Measurements from ENCODE around the gene CFB.
"Not testable (repeated sequence)": the region's sequence is repeated elsewhere in the genome, so short reads cannot be mapped to it uniquely, and the experiment has no call there.

CFB gene

GRCh38 chr6:31945507-31946369 is at the start of gene CFB:
TSS of gene CFB (plus strand) at chr6:31946095. CDS start at chr6:31946222, 127 bp downstream.
- DNase-seq (ENCODE audit: low spot score) = no peak

DNA sequence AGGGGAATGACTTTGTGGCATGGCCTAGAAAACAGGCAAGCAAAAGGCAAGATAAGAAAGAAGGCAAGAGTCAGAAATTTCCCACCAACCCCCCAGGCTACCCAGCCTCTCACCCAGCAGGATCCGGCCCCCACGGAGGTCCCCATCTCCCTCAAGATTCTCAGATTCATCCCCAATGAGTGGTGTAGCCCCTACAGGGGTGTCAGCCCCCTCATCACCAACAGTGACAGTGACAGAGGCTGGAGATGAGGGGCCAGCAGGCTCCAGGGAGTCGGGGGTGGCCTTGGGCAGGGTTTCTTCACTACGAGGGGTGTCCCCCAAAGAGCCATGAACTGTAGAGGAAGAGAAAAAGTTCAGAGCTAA is 49.4 kb upstream of the CFB start:
- peak; percentile 51 for DNase-seq (ENCODE audit: low spot score)

- peak; percentile 72 for DNase-seq (ENCODE audit: low spot score)
Observed at GRCh38 chr6:31896856-31897611, 48.9 kb upstream of the CFB start.

- peak; percentile 90 for DNase-seq (ENCODE audit: low spot score)
Observed at GRCh38 chr6:31897612-31898382, 48.1 kb upstream of the CFB start, which contains the start of gene EHMT2. TSS of gene EHMT2 (minus strand) at chr6:31897698. CDS start at chr6:31897677, 21 bp downstream.

DNA sequence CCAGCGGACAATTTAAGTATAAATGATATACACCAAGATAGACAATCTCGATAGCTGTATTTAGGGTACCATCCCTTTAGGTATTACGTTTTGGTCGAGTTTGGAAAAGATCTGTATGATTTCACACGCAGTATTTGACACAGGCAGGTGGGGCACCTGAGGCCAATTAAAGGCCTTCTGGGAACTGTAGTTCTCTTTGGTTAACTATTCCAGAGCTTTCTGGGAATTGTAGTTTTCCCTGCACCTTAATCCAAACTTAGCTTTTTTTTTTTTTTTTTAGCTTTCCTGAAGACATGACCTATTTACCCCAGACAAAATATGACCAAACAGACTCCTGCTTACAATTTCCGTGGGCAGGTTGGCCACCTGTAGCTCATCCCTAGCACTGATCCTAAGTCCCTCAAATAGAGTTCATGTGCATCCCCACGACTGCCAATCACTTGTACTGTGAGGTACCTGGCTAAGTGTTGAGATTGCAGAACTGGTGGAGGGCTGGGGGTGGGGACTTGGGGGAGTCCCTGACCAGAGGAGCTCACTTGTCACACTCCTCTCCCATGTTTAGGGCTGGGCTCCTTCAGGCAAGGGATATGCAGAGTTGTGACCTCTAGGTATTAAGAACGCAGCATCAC is 47.4 kb upstream of the CFB start:
- DNase-seq (ENCODE audit: low spot score) = no peak

DNA sequence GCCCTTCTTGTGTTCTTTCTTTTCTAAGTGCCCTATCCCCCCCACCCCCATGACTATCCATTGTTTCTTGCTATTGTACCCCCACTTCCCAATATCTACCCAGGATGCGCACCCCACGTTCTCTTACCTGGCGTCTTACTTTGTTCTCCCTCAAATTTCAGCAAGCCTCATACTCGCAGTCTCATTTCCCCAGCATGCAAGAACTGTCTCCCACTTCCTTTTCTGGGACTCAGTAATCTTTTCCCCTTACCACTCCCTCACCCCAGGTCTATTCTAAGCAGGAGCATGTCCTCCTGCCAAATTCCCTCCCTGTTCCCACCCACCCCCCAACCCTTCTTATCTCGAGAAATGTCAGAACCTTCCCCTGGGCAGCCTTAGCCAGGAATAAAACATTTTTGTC is 46.7 kb upstream of the CFB start:
- no peak for DNase-seq (ENCODE audit: low spot score)

- no peak for DNase-seq (ENCODE audit: low spot score)
Observed at GRCh38 chr6:31899882-31900722, 45.8 kb upstream of the CFB start.

DNA sequence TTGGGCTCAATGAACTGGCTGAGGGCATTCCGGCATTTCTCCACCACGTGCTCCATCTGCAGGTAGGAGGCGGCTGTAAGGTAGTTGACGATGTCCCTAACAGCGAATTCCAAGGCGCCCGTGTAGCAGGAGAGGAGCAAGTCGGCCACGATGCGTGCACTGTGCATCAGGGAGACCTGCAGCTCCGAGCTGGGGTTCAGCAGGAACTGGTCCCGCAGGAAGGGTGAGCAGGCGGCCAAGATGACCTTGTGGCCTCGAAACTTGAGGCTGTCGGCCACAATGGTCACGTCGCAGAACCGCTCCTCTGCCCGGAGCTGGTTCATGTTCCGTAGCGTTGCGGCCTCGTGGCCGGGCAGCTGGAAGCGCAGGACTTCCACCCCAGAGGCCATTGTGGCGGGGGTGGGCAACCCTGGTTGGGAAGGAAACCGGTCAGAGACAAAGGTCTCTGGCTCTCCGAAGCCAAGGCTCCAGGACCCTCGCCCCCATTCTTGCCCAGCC is 44.9 kb upstream of the CFB start:
- no peak for DNase-seq (ENCODE audit: low spot score)

DNA sequence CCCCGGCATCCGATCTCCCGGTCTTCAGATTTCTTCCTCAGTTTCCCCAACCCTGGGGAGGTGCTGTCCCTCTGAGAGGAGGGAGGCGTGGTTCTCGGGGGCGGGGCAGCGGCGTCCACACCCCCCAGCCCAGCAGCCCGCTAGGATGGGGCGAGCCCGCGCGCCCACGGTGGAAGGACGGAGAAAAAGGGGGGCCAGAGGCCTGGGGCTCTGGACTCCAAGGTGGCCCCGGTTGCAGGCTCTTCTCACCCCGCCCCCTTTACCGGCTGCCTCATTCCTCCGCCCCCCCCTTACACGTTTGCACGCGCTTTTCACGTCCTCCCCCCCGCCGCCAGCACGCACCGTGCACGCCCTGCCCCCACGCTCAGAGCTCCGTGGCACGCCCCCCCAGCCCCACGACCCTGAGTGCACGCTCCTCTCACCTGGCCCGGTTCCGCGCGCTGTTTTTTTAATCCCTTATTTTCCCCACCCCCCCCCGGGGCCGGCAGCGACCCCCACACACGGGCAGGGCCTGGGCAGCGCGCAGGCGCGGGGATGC is 44.4 kb upstream of the CFB start:
- DNase-seq (ENCODE audit: low spot score) = peak; percentile 75

DNA sequence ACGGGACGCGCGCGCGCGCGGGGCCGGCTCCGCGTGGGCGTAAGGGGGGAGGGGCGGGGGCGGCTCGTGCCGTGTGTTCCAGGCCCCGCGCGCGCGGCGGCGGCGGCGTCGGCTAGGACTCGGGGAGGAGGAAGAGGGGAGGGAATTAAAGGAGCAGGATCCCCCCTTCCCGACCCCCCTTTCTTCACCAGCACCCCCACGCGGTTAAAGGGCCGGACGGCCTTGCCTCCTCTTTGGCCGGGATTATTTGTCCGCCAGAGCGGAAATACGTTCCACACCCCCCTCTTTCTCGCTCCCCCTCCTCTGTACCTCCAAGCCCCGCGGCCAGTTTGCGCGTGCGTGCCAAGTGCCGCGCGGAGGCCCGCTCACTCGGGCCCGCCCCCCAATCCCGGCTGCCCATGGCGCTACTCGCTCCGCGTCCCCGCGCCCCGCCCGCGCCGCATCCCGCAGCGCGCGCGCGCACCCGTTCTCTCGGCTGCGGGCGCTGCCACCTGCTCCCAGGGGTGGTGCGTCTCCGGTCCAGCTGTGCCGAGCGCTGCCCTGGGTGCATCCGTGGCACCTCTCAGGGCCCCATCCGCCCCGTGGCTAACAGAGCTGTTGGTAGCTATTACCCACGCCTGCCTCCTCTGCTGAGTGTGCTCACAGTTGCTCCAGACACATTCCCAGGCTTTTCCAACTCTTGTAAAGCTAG is 43.8 kb upstream of the CFB start, which contains the start of gene ZBTB12:
ZBTB12 (minus strand) TSS at position 134 of the 691 bp plus-strand sequence. CDS start 781 bp downstream, outside the sequence.
- peak; percentile 96 for DNase-seq (ENCODE audit: low spot score)

DNA sequence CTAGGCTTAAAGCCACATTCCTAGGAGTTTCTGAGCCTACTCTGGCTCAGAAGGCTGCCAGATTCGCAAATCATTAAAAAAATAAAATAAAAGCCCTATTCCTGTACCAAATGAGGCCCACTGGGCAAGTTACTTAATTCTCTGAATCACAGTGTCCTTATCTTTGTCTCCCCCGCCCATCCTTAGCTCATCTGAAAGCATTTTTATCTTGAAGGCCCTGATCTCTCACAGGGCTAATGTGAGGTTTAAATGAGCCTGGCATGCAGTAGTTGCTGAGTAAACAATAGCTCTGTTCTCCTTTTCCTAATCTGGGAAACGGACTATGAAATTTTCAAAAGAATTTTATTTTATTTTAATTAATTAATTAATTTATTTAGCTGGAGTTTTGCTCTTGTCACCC is 41.9 kb upstream of the CFB start:
- no peak for DNase-seq (ENCODE audit: low spot score)

GRCh38 chr6:31905041-31905440 is 40.9 kb upstream of the CFB start:
- no peak for DNase-seq (ENCODE audit: low spot score)

GRCh38 chr6:31906122-31906521 is 39.8 kb upstream of the CFB start:
- DNase-seq (ENCODE audit: low spot score) = no peak

DNA sequence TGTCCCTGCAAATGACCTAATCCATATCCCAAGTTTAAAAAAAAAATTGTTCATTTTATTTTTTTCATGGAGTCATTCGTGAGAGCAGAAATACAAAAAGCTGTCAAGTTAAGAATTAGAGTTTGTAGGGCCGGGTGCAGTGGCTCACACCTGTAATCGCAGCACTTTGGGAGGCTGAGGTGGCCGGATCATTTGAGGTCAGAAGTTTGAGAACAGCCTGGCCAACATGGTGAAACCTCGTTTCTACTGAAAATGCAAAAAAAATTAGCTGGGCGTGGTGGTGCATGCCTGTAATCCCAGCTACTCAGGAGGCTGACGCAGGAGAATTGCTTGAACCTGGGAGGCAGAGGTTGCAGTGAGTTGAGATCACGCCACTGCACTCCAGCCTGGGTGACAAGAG is 39.2 kb upstream of the CFB start:
- not testable (repeated sequence) for DNase-seq (ENCODE audit: low spot score)

DNA sequence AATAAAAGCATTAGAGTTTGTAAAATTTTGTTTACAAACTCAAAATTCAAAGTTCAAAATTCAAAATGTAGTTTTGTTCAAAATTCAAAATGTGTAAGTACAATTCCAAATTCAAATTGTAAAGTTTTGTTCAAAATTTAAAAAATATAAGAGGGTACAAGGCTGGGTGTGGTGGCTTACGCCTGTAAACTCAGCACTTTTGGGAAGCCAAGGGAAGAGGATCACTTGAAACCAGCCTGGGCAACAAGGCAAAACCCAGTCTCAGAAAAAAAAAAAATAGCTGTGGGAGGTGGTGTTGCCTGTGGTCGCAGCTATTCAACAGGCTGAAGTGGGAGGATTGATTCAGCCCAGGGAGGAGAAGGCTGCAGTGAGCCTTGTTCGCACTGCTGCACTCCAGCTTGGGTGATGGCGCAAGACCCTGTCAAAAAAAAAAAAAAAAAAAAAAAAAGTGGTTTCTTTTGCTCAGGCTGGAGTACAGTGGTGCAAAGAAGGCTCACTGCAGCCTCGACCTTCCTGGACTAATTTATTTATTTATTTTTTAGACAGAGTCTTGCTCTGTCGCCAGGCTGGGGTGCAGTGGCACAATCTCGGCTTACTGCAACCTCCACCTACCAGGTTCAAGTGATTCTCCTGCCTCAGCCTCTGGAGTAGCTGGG is 38.6 kb upstream of the CFB start:
- no peak for DNase-seq (ENCODE audit: low spot score)

GRCh38 chr6:31908255-31908654 is 37.6 kb upstream of the CFB start:
- DNase-seq (ENCODE audit: low spot score) = not testable (repeated sequence)

- DNase-seq (ENCODE audit: low spot score) = no peak
Observed at GRCh38 chr6:31908791-31909190, 37.1 kb upstream of the CFB start.

DNA sequence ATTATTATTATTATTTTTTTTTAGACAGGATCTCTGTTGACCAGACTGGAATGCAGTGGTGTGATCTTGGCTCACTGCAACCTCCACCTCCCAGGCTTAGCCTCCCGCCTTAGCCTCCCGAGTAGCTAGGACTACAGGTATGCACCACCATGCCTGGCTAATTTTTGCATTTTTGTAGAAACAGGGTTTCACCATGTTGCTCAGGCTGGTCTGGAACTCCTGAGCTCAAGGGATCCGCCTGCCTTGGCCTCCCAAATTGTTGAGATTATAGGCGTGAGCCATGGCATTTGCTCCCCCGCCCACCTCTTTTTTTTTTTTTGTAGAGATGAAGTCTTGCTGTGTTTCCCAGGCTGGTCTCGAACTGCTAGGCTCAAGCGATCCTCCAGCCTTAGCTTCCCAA is 36.6 kb upstream of the CFB start:
- DNase-seq (ENCODE audit: low spot score) = not testable (repeated sequence)

Measured in left forelimb (tissue), 1 donor.